ENCODE data around the gene SLC6A9.
A peak's percentile ranks its signal among the peaks of the same experiment; 100 is the strongest.

SLC6A9 gene

DNA sequence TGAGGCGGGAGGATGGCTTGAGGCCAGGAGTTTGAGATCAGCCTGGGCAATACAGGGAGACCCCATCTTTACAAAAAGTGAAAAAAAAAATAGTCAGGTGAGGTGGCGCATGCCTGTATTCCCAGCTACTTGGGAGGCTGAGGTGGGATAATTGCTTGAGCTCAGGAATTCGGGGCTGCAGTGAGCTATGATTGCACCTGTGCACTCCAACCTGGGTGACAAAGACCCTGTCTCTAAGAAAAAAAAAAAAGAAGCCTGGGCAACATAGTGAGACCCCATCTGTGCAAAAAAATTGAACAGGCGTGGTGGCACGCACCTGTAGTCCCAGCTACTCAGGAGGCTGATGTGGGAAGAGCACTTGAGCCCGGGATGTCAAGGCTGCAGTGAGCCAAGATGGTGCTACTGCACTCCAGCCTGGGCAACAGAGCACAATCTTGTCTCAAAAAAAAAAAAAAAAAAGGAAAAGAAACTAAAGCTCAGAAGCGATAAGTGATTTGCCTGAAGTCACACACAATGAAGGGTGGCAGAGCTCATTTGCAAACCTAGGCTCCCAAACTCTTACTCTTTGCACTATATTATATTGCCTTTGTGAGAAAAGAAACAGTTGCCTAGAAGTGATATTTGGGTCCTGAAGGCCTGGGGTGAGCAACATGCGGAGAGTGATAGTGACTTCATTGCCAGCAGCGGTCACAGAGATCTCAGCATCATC lies 37.9 kb downstream of the SLC6A9 start:
- TF ChIP-seq, protein P1, sequence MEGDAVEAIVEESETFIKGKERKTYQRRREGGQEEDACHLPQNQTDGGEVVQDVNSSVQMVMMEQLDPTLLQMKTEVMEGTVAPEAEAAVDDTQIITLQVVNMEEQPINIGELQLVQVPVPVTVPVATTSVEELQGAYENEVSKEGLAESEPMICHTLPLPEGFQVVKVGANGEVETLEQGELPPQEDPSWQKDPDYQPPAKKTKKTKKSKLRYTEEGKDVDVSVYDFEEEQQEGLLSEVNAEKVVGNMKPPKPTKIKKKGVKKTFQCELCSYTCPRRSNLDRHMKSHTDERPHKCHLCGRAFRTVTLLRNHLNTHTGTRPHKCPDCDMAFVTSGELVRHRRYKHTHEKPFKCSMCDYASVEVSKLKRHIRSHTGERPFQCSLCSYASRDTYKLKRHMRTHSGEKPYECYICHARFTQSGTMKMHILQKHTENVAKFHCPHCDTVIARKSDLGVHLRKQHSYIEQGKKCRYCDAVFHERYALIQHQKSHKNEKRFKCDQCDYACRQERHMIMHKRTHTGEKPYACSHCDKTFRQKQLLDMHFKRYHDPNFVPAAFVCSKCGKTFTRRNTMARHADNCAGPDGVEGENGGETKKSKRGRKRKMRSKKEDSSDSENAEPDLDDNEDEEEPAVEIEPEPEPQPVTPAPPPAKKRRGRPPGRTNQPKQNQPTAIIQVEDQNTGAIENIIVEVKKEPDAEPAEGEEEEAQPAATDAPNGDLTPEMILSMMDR (IDR thresholded peaks at IDR 0.05; ENCODE audit: low read depth, low read length), result no peak
- H3K4me3 ChIP-seq (ENCODE audit: low read depth, low read length), result no peak overlapping the region
- no peak for DNase-seq

DNA sequence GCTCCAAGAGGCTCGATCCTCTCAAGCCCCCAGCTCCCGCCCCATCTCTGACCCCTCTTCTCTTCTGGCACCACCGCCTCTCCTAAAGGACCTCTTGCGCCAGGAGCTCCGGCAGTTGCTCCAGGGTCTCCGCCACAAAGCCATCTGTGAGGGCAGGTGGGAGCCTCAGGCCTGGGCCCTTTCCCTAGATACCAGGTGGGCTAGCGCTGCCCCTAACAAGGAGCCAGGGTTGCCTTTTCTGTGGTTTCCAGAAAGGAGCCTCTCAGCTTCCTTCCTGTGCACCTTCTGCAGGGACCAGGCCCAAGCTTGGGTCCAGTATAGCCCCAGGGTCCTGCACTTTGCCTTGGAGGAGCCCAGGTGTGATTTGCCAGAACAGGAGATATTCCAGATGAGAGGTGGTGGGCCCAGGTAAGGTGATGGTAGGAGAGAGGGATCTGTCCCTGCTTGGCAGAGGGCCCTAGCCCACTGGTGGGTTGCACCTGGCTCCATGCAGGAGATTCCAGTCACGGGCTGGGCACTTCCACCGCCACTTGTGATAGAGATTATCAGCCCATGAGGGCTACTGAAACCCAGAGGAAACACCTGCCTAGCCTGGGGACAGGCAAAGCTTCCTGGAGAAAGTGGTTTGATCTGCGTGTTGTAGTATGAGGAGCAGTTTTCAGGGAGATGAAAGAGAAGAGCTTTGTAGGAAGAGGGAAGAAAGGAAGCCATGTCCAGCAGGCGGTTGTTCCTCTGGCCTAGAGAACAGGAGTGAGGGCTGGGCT lies 38.8 kb downstream of the SLC6A9 start:
- Histone ChIP-seq H3K27ac (peak overlapping the region; percentile 60), H3K36me3 (peaks cover 4% of the 10 kb centered on the region; the same call in 1 of the 2 replicates), H3K9me3 (ENCODE audit: severe bottlenecking) (no peaks in the 10 kb centered on the region), H3K27me3 (ENCODE audit: insufficient read depth, low read depth, severe bottlenecking) (no peaks in the 10 kb centered on the region), H3K4me3 (ENCODE audit: low read depth, low read length) (peak overlapping the region; percentile 69)
- TF ChIP-seq, protein P1 (IDR thresholded peaks at IDR 0.05; ENCODE audit: low read depth, low read length), result no peak
- DNase-seq, result no peak

More for the DNA sequence above, 37.9 kb downstream of the SLC6A9 start:
- no peaks in the 10 kb centered on the region for H3K27me3 ChIP-seq (ENCODE audit: insufficient read depth, low read depth, severe bottlenecking)
- H3K36me3 ChIP-seq, result 0 out of 2 replicates have a peak, but pooled peaks cover 2% of the 10 kb centered on the region
- H3K27ac ChIP-seq, result no peak overlapping the region
- no peaks in the 10 kb centered on the region for H3K9me3 ChIP-seq (ENCODE audit: severe bottlenecking)

DNA sequence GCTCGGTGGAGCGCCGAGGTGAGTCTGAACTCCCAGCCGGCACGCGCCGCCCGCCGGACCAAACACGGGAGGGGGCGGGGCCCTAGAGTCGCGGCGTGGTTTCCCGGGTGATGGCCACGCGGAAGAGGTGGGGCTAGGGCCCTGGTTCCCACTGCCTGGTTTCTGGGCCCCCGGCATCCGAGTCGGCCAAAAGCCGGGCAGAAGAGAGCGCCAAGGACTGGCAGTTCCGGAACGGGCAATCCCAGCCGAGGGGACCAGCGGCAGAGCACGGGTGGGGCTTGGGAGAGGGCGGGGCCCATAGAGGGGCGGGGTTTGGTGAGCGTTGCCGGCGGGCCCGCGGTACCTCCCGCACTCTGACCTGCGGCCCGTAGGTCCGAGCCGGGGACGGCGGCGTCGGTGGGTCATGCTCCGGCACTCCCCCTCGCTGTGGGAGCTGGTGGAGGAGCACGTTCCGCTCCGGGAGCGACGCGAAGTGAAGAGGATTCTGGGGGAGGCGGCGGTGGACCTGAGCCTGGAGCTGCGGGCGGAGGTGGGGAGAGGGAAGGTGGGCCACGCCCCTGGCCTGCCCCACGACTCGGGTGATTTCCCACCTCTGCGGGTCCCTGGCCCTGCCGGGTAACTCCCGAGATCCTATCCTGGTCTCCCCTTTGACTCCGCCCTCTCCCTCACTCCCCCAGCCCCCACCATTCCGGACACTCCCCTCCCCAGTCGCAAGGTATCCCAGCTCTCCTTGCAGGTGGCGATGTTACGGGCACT lies 39.6 kb downstream of the SLC6A9 start, which contains the start of gene CCDC24:
Gene CCDC24 (plus strand): TSS at position 124 of the 756 bp plus-strand sequence. CDS start 280 bp downstream, at position 404.
- Histone ChIP-seq H3K36me3 (peaks cover 9% of the 10 kb centered on the region; the same call in 1 of the 2 replicates), H3K9me3 (ENCODE audit: severe bottlenecking) (no peaks in the 10 kb centered on the region), H3K27ac (peak within 1 kb of the TSS; percentile 60), H3K27me3 (ENCODE audit: insufficient read depth, low read depth, severe bottlenecking) (no peaks in the 10 kb centered on the region), H3K4me3 (ENCODE audit: low read depth, low read length) (peak within 1 kb of the TSS; percentile 69)
- peak; percentile 84 for DNase-seq
- TF ChIP-seq, protein P1 (IDR thresholded peaks at IDR 0.05; ENCODE audit: low read depth, low read length), result 0 out of 2 replicates have a peak, but pooled peaks have one; percentile 4

DNA sequence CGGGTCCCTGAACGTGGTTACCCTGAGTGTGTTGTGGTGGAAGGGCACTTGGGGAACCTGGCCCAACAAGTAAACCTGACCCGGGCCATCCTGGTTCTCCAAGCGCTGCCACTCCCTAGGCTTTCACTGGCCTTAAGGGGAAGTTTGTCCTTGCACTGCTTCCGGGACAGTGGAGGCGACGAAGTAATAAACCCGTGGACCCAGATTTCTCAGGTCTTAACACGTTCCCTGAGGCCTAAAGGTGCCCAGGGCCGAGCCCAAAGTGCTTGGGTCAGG lies 40.1 kb downstream of the SLC6A9 start:
- no peak for DNase-seq
- TF ChIP-seq, protein P1 (IDR thresholded peaks at IDR 0.05; ENCODE audit: low read depth, low read length), result no peak
- Histone ChIP-seq H3K27ac (peak overlapping the region; percentile 60), H3K9me3 (ENCODE audit: severe bottlenecking) (no peaks in the 10 kb centered on the region), H3K27me3 (ENCODE audit: insufficient read depth, low read depth, severe bottlenecking) (no peaks in the 10 kb centered on the region), H3K36me3 (peaks cover 12% of the 10 kb centered on the region), H3K4me3 (ENCODE audit: low read depth, low read length) (peak overlapping the region; percentile 69)

DNA sequence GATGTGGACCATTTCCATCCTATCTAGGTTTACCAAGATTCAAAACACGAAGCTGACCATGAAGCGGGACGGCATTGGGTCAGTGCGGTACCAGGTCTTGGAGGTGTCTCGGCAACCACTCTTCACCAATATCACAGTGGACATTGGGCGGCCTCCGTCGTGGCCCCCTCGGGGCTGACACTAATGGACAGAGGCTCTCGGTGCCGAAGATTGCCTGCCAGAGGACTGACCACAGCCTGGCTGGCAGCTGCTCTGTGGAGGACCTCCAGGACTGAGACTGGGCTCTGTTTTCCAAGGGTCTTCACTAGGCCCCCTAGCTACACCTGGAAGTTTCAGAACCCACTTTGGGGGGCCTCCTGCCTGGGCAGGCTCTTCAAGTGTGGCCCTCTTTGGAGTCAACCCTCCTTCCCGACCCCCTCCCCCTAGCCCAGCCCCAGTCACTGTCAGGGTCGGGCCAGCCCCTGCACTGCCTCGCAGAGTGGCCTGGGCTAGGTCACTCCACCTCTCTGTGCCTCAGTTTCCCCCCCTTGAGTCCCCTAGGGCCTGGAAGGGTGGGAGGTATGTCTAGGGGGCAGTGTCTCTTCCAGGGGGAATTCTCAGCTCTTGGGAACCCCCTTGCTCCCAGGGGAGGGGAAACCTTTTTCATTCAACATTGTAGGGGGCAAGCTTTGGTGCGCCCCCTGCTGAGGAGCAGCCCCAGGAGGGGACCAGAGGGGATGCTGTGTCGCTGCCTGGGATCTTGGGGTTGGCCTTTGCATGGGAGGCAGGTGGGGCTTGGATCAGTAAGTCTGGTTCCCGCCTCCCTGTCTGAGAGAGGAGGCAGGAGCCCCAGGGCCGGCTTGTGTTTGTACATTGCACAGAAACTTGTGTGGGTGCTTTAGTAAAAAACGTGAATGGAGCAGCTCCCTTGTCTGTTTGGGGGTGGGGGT lies 40.7 kb downstream of the SLC6A9 start:
- peaks cover 18% of the 10 kb centered on the region for H3K36me3 ChIP-seq
- no peaks in the 10 kb centered on the region for H3K9me3 ChIP-seq (ENCODE audit: severe bottlenecking)
- H3K27me3 ChIP-seq (ENCODE audit: insufficient read depth, low read depth, severe bottlenecking), result no peaks in the 10 kb centered on the region
- no peak for DNase-seq
- H3K27ac ChIP-seq, result peak overlapping the region; percentile 60
- H3K4me3 ChIP-seq (ENCODE audit: low read depth, low read length), result peak overlapping the region; percentile 69
- TF ChIP-seq, protein P1 (IDR thresholded peaks at IDR 0.05; ENCODE audit: low read depth, low read length), result no peak
